Measurements from ENCODE around the gene KIF26B. TPM values are rescaled to one million over a fixed set of nuclear protein-coding genes. Genes with fewer than 3 reads are reported as not detected.

KIF26B gene
- total RNA-seq, 1 experiment from 2014 or later: 1.2 TPM

DNA sequence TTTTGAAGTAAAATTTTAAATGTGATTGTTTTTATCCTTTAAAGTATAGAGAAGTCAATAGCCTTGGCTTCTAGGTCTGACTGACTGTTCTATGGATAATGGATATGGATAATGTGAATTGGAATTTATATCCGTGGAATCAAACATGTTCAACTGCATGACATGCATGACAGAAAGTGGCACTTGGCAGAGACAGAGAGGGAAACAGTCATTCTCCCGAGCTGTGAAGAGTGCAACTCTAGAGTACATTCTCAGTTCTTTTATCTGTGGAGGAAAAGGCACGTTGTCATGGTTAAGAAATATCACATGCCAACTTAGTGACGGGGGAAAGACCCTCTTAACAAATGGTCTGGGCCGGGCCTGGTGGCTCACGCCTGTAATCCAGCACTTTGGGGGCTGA, 67.0 kb downstream of the KIF26B start:
- TF ChIP-seq, protein P1, sequence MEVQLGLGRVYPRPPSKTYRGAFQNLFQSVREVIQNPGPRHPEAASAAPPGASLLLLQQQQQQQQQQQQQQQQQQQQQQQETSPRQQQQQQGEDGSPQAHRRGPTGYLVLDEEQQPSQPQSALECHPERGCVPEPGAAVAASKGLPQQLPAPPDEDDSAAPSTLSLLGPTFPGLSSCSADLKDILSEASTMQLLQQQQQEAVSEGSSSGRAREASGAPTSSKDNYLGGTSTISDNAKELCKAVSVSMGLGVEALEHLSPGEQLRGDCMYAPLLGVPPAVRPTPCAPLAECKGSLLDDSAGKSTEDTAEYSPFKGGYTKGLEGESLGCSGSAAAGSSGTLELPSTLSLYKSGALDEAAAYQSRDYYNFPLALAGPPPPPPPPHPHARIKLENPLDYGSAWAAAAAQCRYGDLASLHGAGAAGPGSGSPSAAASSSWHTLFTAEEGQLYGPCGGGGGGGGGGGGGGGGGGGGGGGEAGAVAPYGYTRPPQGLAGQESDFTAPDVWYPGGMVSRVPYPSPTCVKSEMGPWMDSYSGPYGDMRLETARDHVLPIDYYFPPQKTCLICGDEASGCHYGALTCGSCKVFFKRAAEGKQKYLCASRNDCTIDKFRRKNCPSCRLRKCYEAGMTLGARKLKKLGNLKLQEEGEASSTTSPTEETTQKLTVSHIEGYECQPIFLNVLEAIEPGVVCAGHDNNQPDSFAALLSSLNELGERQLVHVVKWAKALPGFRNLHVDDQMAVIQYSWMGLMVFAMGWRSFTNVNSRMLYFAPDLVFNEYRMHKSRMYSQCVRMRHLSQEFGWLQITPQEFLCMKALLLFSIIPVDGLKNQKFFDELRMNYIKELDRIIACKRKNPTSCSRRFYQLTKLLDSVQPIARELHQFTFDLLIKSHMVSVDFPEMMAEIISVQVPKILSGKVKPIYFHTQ (CRISPR knock-in tag; IDR thresholded peaks at IDR 0.05): no peak
- TF ChIP-seq, protein P2, sequence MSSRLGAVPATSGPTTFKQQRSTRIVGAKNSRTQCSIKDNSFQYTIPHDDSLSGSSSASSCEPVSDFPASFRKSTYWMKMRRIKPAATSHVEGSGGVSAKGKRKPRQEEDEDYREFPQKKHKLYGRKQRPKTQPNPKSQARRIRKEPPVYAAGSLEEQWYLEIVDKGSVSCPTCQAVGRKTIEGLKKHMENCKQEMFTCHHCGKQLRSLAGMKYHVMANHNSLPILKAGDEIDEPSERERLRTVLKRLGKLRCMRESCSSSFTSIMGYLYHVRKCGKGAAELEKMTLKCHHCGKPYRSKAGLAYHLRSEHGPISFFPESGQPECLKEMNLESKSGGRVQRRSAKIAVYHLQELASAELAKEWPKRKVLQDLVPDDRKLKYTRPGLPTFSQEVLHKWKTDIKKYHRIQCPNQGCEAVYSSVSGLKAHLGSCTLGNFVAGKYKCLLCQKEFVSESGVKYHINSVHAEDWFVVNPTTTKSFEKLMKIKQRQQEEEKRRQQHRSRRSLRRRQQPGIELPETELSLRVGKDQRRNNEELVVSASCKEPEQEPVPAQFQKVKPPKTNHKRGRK (CRISPR knock-in tag; IDR thresholded peaks at IDR 0.05; ENCODE audit: borderline replicate concordance): no peak
- TF ChIP-seq GABPB1 (CRISPR knock-in tag; IDR thresholded peaks at IDR 0.05) (no peak), FOXP1 (CRISPR knock-in tag; IDR thresholded peaks at IDR 0.05; ENCODE audit: borderline replicate concordance) (no peak), ZNF396 (CRISPR knock-in tag; IDR thresholded peaks at IDR 0.05; ENCODE audit: borderline replicate concordance) (no peak), ZNF671 (CRISPR knock-in tag; IDR thresholded peaks at IDR 0.05) (no peak), ZNF232 (CRISPR knock-in tag; IDR thresholded peaks at IDR 0.05) (no peak), TEAD4 (CRISPR knock-in tag; IDR thresholded peaks at IDR 0.05) (no peak), ZNF138 (CRISPR knock-in tag; conservative IDR thresholded peaks at IDR 0.05) (no peak), OVOL2 (CRISPR knock-in tag; IDR thresholded peaks at IDR 0.05; ENCODE audit: borderline replicate concordance) (no peak), RORB (CRISPR knock-in tag; IDR thresholded peaks at IDR 0.05) (no peak), ZNF416 (CRISPR knock-in tag; IDR thresholded peaks at IDR 0.05) (no peak)
- TF ChIP-seq, protein P3, sequence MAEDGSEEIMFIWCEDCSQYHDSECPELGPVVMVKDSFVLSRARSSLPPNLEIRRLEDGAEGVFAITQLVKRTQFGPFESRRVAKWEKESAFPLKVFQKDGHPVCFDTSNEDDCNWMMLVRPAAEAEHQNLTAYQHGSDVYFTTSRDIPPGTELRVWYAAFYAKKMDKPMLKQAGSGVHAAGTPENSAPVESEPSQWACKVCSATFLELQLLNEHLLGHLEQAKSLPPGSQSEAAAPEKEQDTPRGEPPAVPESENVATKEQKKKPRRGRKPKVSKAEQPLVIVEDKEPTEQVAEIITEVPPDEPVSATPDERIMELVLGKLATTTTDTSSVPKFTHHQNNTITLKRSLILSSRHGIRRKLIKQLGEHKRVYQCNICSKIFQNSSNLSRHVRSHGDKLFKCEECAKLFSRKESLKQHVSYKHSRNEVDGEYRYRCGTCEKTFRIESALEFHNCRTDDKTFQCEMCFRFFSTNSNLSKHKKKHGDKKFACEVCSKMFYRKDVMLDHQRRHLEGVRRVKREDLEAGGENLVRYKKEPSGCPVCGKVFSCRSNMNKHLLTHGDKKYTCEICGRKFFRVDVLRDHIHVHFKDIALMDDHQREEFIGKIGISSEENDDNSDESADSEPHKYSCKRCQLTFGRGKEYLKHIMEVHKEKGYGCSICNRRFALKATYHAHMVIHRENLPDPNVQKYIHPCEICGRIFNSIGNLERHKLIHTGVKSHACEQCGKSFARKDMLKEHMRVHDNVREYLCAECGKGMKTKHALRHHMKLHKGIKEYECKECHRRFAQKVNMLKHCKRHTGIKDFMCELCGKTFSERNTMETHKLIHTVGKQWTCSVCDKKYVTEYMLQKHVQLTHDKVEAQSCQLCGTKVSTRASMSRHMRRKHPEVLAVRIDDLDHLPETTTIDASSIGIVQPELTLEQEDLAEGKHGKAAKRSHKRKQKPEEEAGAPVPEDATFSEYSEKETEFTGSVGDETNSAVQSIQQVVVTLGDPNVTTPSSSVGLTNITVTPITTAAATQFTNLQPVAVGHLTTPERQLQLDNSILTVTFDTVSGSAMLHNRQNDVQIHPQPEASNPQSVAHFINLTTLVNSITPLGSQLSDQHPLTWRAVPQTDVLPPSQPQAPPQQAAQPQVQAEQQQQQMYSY (CRISPR knock-in tag; IDR thresholded peaks at IDR 0.05): no peak
- TF ChIP-seq, protein P4, sequence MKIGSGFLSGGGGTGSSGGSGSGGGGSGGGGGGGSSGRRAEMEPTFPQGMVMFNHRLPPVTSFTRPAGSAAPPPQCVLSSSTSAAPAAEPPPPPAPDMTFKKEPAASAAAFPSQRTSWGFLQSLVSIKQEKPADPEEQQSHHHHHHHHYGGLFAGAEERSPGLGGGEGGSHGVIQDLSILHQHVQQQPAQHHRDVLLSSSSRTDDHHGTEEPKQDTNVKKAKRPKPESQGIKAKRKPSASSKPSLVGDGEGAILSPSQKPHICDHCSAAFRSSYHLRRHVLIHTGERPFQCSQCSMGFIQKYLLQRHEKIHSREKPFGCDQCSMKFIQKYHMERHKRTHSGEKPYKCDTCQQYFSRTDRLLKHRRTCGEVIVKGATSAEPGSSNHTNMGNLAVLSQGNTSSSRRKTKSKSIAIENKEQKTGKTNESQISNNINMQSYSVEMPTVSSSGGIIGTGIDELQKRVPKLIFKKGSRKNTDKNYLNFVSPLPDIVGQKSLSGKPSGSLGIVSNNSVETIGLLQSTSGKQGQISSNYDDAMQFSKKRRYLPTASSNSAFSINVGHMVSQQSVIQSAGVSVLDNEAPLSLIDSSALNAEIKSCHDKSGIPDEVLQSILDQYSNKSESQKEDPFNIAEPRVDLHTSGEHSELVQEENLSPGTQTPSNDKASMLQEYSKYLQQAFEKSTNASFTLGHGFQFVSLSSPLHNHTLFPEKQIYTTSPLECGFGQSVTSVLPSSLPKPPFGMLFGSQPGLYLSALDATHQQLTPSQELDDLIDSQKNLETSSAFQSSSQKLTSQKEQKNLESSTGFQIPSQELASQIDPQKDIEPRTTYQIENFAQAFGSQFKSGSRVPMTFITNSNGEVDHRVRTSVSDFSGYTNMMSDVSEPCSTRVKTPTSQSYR (CRISPR knock-in tag; IDR thresholded peaks at IDR 0.05): no peak
- TF ChIP-seq, protein P5, sequence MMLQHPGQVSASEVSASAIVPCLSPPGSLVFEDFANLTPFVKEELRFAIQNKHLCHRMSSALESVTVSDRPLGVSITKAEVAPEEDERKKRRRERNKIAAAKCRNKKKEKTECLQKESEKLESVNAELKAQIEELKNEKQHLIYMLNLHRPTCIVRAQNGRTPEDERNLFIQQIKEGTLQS (CRISPR knock-in tag; conservative IDR thresholded peaks at IDR 0.05): no peak
- TF ChIP-seq, protein P6, sequence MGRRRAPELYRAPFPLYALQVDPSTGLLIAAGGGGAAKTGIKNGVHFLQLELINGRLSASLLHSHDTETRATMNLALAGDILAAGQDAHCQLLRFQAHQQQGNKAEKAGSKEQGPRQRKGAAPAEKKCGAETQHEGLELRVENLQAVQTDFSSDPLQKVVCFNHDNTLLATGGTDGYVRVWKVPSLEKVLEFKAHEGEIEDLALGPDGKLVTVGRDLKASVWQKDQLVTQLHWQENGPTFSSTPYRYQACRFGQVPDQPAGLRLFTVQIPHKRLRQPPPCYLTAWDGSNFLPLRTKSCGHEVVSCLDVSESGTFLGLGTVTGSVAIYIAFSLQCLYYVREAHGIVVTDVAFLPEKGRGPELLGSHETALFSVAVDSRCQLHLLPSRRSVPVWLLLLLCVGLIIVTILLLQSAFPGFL (CRISPR knock-in tag; IDR thresholded peaks at IDR 0.05; ENCODE audit: borderline replicate concordance): no peak
- TF ChIP-seq, protein P7, sequence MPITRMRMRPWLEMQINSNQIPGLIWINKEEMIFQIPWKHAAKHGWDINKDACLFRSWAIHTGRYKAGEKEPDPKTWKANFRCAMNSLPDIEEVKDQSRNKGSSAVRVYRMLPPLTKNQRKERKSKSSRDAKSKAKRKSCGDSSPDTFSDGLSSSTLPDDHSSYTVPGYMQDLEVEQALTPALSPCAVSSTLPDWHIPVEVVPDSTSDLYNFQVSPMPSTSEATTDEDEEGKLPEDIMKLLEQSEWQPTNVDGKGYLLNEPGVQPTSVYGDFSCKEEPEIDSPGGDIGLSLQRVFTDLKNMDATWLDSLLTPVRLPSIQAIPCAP (CRISPR knock-in tag; IDR thresholded peaks at IDR 0.05): no peak
- H3K4me3 Mint-ChIP-seq: no peak overlapping the region
- ATAC-seq: no peak
- H3K27ac Mint-ChIP-seq: no peak overlapping the region
- no peaks in the 10 kb centered on the region for H3K36me3 Mint-ChIP-seq
- DNase-seq (ENCODE audit: low spot score): no peak
- no peaks in the 10 kb centered on the region for H3K9me3 Mint-ChIP-seq
- H3K27me3 Mint-ChIP-seq (ENCODE audit: low read depth): no peaks in the 10 kb centered on the region
- H3K4me1 Mint-ChIP-seq: peaks cover 24% of the 10 kb centered on the region
- POLR2A ChIA-PET: interaction anchor here (0.7 kb wide), 1 partner anchor 10 kb away, joined by 9 read pairs; no protein-coding TSS in a partner anchor
- CTCF ChIA-PET: no interaction called here
